Neural cell (in vitro differentiated cells): ENCODE measurements around the gene CACUL1. TPM values are rescaled to one million over a fixed set of nuclear protein-coding genes. Genes with fewer than 3 reads are reported as not detected.

Source experiments
- H2AFZ ChIP-seq: fragments of 200-600, 300-800 bp; sonication (generic), shearing (Covaris generic); 2 replicates; pipeline ENCODE4 v1.6.0; 2014; ENCODE audit warnings: low read depth, mild to moderate bottlenecking, antibody characterized with exemption, low read length, moderate library complexity
- H3F3A ChIP-seq: fragments of 200-600 bp; shearing (Covaris generic); 2 replicates; pipeline ENCODE4 v1.6.1; 2016; ENCODE audit warnings: mild to moderate bottlenecking, moderate library complexity, mixed read lengths, antibody characterized with exemption, low read length; ENCODE audit not compliant: insufficient read depth, poor library complexity, severe bottlenecking
- H3K27ac ChIP-seq: fragments of 200-600, 300-800 bp; sonication (generic), shearing (Covaris generic); 2 replicates; pipeline ENCODE4 v1.5.1; 2014; ENCODE audit warnings: mild to moderate bottlenecking, low read length, moderate library complexity
- H3K27me3 ChIP-seq: fragments of 300-800, 200-600 bp; sonication (generic), shearing (Covaris generic); 2 replicates; pipeline ENCODE4 v1.6.0; 2014; ENCODE audit warnings: mild to moderate bottlenecking, low read depth, low read length, moderate library complexity; ENCODE audit not compliant: insufficient read depth
- H3K36me3 ChIP-seq: fragments of 300-800, 200-600 bp; sonication (generic), shearing (Covaris generic); 2 replicates; pipeline ENCODE4 v1.5.1; 2014; ENCODE audit warnings: mild to moderate bottlenecking, antibody characterized with exemption, low read length, moderate library complexity; ENCODE audit not compliant: insufficient read depth
- H3K4me2 ChIP-seq: fragments of 300-800, 200-600 bp; sonication (generic), shearing (Covaris generic); 2 replicates; pipeline ENCODE4 v1.6.0; 2014; ENCODE audit warnings: mild to moderate bottlenecking, low read length
- H3K4me3 ChIP-seq: fragments of 300-800, 200-600 bp; sonication (generic), shearing (Covaris generic); 2 replicates; pipeline ENCODE4 v1.5.1; 2014; ENCODE audit warnings: mild to moderate bottlenecking, low read length, moderate library complexity
- H3K79me2 ChIP-seq: fragments of 200-600 bp; shearing (Covaris generic); replicated peaks from 2 replicates; pipeline ENCODE4 v1.6.0; 2014; ENCODE audit warnings: mild to moderate bottlenecking, low read length, moderate library complexity; ENCODE audit not compliant: insufficient read depth
- H3K9ac ChIP-seq: fragments of 300-800, 200-600 bp; sonication (generic), shearing (Covaris generic); 2 replicates; pipeline ENCODE4 v1.6.1; 2016; ENCODE audit warnings: mild to moderate bottlenecking, low read length, mixed read lengths
- H3K9me2 ChIP-seq: fragments of 200-600 bp; shearing (Covaris generic); 2 replicates; pipeline ENCODE4 v1.6.1; 2016; ENCODE audit warnings: mild to moderate bottlenecking, low read length, mixed read lengths; ENCODE audit not compliant: insufficient read depth
- H3K9me3 ChIP-seq: fragments of 200-600, 300-800 bp; sonication (generic), shearing (Covaris generic); 2 replicates; pipeline ENCODE4 v1.6.1; 2016; ENCODE audit warnings: mild to moderate bottlenecking, mixed run types, low read length, moderate library complexity, mixed read lengths
- H4K20me1 ChIP-seq: fragments of 200-600 bp; shearing (Covaris generic); 2 replicates; pipeline ENCODE4 v1.6.1; 2016; ENCODE audit warnings: mild to moderate bottlenecking, mixed run types; ENCODE audit not compliant: insufficient read depth
- CTCF ChIP-seq: fragments of 450-650 bp; IDR thresholded peaks from 2 replicates; pipeline ENCODE4 v1.5.1; 2014; ENCODE audit warnings: antibody characterized with exemption, mild to moderate bottlenecking, moderate library complexity; ENCODE audit not compliant: poor library complexity, severe bottlenecking
- EP300 ChIP-seq: fragments of 450-650 bp; conservative IDR thresholded peaks from 2 replicates; pipeline ENCODE4 v1.6.1; 2014; ENCODE audit warnings: antibody characterized with exemption, mild to moderate bottlenecking, moderate library complexity; ENCODE audit not compliant: poor library complexity, severe bottlenecking
- EZH2 ChIP-seq: fragments of 200-600, 300-800 bp; shearing (Covaris generic), sonication (generic); IDR thresholded peaks from 2 replicates; pipeline ENCODE4 v1.6.1; 2014; ENCODE audit warnings: antibody characterized with exemption, low read length, borderline replicate concordance, mild to moderate bottlenecking; ENCODE audit not compliant: insufficient read depth, poor library complexity, severe bottlenecking
- MXI1 ChIP-seq: fragments of 450-650 bp; conservative IDR thresholded peaks from 2 replicates; pipeline ENCODE4 v1.6.1; 2014; ENCODE audit warnings: antibody characterized with exemption, mild to moderate bottlenecking; ENCODE audit not compliant: poor library complexity, severe bottlenecking
- POLR2AphosphoS5 ChIP-seq: IDR thresholded peaks from 2 replicates; pipeline ENCODE4 v1.6.1; 2012
- RAD21 ChIP-seq: fragments of 450-650 bp; conservative IDR thresholded peaks from 2 replicates; pipeline ENCODE4 v1.6.1; 2014; ENCODE audit warnings: antibody characterized with exemption, mild to moderate bottlenecking, moderate library complexity
- SMC3 ChIP-seq: fragments of 450-650 bp; conservative IDR thresholded peaks from 2 replicates; pipeline ENCODE4 v1.6.1; 2014; ENCODE audit warnings: antibody characterized with exemption, mild to moderate bottlenecking, moderate library complexity; ENCODE audit not compliant: poor library complexity
- TAF1 ChIP-seq: IDR thresholded peaks from 2 replicates; pipeline ENCODE4 v1.6.1; 2012; ENCODE audit warnings: low read depth
- polyA plus RNA-seq: library from polyadenylated mRNA; depleted of rRNA; stranded (reverse); fragments of >200 nt; gene quantifications from 2 replicates; pipeline ENCODE4 v1.2.3, GENCODE V29; 2014
- TF ChIP-seq, protein P1 (sequence below): IDR thresholded peaks from 2 replicates; pipeline ENCODE4 v1.6.1; 2012; ENCODE audit warnings: borderline replicate concordance

The CACUL1 gene
- polyA plus RNA-seq, 1 donor from 2014 or later, result 12.8 TPM

DNA sequence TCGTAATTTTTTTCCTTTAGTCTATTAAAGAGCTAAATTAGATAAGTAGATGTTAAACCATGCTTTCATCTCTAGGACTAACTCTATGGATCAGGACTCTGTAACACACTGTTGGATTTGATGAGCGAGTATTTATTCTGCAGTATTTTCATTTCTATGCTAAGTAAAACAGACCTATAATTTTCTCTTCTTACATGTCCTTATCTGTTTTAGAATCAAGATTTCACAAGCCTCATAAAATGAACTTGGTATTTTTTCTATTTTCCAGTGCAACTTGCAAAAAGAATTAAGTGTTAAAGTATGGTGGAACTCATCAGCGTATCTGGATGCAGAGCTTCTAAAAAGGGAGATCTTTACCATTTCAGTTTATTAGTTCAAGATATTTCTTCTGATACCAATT, 2.4 kb downstream of the CACUL1 start:
- H3K4me2 ChIP-seq, result peak overlapping the region; percentile 90
- H3K36me3 ChIP-seq, result no peaks in the 10 kb centered on the region
- no peak overlapping the region for H2AFZ ChIP-seq
- no peaks in the 10 kb centered on the region for H3F3A ChIP-seq
- H4K20me1 ChIP-seq, result no peaks in the 10 kb centered on the region
- no peaks in the 10 kb centered on the region for H3K9me2 ChIP-seq
- peaks cover 68% of the 10 kb centered on the region for H3K79me2 ChIP-seq
- no peaks in the 10 kb centered on the region for H3K27me3 ChIP-seq
- H3K9me3 ChIP-seq, result no peaks in the 10 kb centered on the region
- H3K9ac ChIP-seq, result no peak overlapping the region
- H3K4me3 ChIP-seq, result peak overlapping the region; percentile 90
- H3K27ac ChIP-seq, result no peak overlapping the region
- TF ChIP-seq RAD21 (no peak), POLR2AphosphoS5 (no peak), MXI1 (no peak), EP300 (no peak), EZH2 (no peak), SMC3 (no peak), TAF1 (no peak), CTCF (no peak)
- TF ChIP-seq, protein P1, sequence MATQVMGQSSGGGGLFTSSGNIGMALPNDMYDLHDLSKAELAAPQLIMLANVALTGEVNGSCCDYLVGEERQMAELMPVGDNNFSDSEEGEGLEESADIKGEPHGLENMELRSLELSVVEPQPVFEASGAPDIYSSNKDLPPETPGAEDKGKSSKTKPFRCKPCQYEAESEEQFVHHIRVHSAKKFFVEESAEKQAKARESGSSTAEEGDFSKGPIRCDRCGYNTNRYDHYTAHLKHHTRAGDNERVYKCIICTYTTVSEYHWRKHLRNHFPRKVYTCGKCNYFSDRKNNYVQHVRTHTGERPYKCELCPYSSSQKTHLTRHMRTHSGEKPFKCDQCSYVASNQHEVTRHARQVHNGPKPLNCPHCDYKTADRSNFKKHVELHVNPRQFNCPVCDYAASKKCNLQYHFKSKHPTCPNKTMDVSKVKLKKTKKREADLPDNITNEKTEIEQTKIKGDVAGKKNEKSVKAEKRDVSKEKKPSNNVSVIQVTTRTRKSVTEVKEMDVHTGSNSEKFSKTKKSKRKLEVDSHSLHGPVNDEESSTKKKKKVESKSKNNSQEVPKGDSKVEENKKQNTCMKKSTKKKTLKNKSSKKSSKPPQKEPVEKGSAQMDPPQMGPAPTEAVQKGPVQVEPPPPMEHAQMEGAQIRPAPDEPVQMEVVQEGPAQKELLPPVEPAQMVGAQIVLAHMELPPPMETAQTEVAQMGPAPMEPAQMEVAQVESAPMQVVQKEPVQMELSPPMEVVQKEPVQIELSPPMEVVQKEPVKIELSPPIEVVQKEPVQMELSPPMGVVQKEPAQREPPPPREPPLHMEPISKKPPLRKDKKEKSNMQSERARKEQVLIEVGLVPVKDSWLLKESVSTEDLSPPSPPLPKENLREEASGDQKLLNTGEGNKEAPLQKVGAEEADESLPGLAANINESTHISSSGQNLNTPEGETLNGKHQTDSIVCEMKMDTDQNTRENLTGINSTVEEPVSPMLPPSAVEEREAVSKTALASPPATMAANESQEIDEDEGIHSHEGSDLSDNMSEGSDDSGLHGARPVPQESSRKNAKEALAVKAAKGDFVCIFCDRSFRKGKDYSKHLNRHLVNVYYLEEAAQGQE, result no peak

DNA sequence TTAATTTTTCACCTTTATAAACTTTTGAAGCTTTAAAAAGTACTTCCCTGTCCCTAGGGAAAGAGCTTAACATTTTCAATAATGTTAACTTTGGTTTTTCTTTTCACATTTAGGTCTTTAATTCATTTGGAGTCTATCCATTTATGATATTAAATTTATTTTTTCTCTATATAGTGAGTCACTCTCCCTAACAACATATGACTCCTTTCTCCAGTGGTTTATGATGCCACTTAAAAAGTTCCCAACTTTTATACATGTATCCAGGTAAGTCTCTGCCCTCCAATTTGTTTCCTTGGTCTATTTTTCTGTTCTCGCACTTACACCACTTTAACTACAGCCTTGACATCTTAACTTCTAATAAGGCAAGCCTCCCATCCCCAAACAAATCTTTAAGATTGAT, 3.5 kb downstream of the CACUL1 start:
- TF ChIP-seq, protein P1, result no peak
- no peak for TF ChIP-seq EZH2
- TF ChIP-seq CTCF, result no peak
- no peak for TF ChIP-seq RAD21
- TF ChIP-seq POLR2AphosphoS5, result no peak
- no peak for TF ChIP-seq SMC3
- no peak for TF ChIP-seq EP300
- TF ChIP-seq TAF1, result no peak
- TF ChIP-seq MXI1, result no peak
- Histone ChIP-seq H3K27ac (no peak overlapping the region), H3F3A (no peaks in the 10 kb centered on the region), H3K9ac (no peak overlapping the region), H3K4me2 (peak overlapping the region; percentile 90), H3K9me3 (no peaks in the 10 kb centered on the region), H3K36me3 (no peaks in the 10 kb centered on the region), H4K20me1 (no peaks in the 10 kb centered on the region), H3K79me2 (peaks cover 79% of the 10 kb centered on the region), H2AFZ (no peak overlapping the region), H3K9me2 (no peaks in the 10 kb centered on the region), H3K4me3 (peak overlapping the region; percentile 90), H3K27me3 (no peaks in the 10 kb centered on the region)
